Stimulated activated naive CD8-positive, alpha-beta T cell treated with anti-CD3 and anti-CD28 coated beads, Interleukin-15, amount 100 ng/mL, for 72 hours (primary cell): ENCODE data around the gene DNAH7.

Source experiments
- ATAC-seq: fragments of 150-1000 bp; cut with Tn5 transposase; 2 replicates; pipeline ENCODE4 v1.10.0; 2021; ENCODE audit warnings: mild to moderate bottlenecking, moderate library complexity
- DNase-seq, 2 donors: peaks; one replicate each; pipeline ENCODE4 v3.0.0; 2021 to 2022
- H3K27ac Mint-ChIP-seq, 2 donors: one replicate each; pipeline ENCODE4 v1.8.0; 2022; ENCODE audit warnings: mild to moderate bottlenecking in 2 of 2, mixed read lengths in 2 of 2, moderate library complexity in 2 of 2
- H3K27me3 Mint-ChIP-seq: one replicate; pipeline ENCODE4 v1.8.0; 2022; ENCODE audit warnings: mixed read lengths
- H3K4me1 Mint-ChIP-seq: one replicate; pipeline ENCODE4 v1.8.0; 2022; ENCODE audit warnings: mild to moderate bottlenecking, mixed read lengths
- H3K4me3 Mint-ChIP-seq, 2 donors: one replicate each; pipeline ENCODE4 v1.8.0; 2022; ENCODE audit warnings: mild to moderate bottlenecking in 2 of 2, mixed read lengths in 2 of 2, moderate library complexity in 1 of 2
- H3K9me3 Mint-ChIP-seq, 2 donors: one replicate each; pipeline ENCODE4 v1.8.0; 2022; ENCODE audit warnings: mixed read lengths in 2 of 2

DNAH7 gene

DNA sequence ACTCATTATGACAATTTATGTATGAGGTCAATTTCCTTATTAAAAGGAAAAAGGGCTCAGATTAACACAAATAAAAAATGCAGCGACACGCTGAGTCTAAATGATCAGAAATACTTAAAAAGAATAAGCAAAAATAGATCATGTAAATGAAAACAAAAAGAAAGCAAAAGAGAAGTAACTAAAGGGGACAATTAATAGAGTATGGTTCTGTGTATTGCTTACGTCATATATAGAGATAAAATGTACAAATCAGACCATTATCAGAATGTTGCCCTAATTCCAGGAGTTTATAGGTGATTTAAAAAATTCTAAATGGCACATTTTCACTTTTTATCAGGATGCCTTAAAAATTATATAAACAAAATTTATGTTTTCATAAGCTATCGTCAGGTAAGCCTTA is 189.5 kb downstream of the DNAH7 start:
- no peaks in the 10 kb centered on the region for H3K27me3 Mint-ChIP-seq
- H3K4me3 Mint-ChIP-seq: no peak overlapping the region
- ATAC-seq (no peak), DNase-seq (no peak)
- H3K4me1 Mint-ChIP-seq: no peaks in the 10 kb centered on the region
- H3K9me3 Mint-ChIP-seq: no peaks in the 10 kb centered on the region
- no peak overlapping the region for H3K27ac Mint-ChIP-seq

DNA sequence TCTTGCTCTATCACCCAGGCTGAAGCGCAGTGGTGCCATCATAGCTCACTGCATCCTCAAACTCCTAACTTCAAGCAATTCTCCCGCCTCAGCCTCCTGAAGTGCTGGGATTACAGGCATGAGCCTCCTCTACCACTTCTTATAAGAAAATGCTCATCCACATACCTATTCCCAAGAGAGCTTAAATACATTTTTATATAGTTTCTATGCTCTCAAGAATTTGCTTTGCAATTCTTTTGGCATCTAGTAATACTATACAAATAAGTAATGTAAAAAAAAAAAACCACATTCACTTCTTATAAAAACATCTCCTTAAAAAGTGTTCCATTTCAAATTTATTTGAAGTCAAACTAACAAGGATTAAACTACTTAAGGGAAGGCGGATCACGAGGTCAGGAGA is 197.3 kb downstream of the DNAH7 start:
- H3K4me1 Mint-ChIP-seq: no peaks in the 10 kb centered on the region
- ATAC-seq (no peak), DNase-seq (no peak)
- no peak overlapping the region for H3K27ac Mint-ChIP-seq
- H3K27me3 Mint-ChIP-seq: no peaks in the 10 kb centered on the region
- no peaks in the 10 kb centered on the region for H3K9me3 Mint-ChIP-seq
- H3K4me3 Mint-ChIP-seq: no peak overlapping the region

DNA sequence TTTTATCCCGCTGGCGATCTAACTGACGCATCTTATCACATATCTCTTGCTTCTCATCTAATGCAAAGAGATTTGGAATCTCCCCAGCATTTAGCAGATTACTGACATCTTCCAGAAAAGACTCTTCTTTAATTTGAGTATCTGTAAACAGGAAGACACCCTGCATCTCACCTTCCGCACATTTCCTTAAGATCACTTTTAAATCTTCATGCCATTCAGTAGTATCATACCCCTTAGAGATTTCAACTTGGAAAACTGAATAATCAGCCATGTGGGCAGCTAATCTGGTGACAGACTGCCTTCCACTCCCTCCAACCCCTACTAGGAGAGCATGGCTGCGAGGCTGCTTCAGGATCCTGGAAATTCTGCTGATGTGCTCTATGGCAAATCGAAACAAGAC is 204.3 kb downstream of the DNAH7 start:
- Mint-ChIP-seq H3K9me3 (no peaks in the 10 kb centered on the region), H3K4me1 (peaks cover 5% of the 10 kb centered on the region), H3K27ac (no peak overlapping the region), H3K4me3 (no peak overlapping the region), H3K27me3 (no peaks in the 10 kb centered on the region)
- ATAC-seq (no peak), DNase-seq (no peak)

GRCh38 chr2:195863564-195863963 is 205.1 kb downstream of the DNAH7 start:
- Mint-ChIP-seq H3K27ac (peak overlapping the region; percentile 33 to 79), H3K9me3 (no peaks in the 10 kb centered on the region), H3K4me3 (no peak overlapping the region), H3K27me3 (no peaks in the 10 kb centered on the region), H3K4me1 (peaks cover 5% of the 10 kb centered on the region)
- DNase-seq (no peak), ATAC-seq (no peak)

GRCh38 chr2:195863121-195863520 is 205.5 kb downstream of the DNAH7 start:
- Mint-ChIP-seq H3K9me3 (no peaks in the 10 kb centered on the region), H3K27me3 (no peaks in the 10 kb centered on the region), H3K27ac (no peak overlapping the region), H3K4me1 (peaks cover 5% of the 10 kb centered on the region), H3K4me3 (no peak overlapping the region)
- ATAC-seq: no peak
- no peak for DNase-seq

GRCh38 chr2:195861821-195862220 is 206.8 kb downstream of the DNAH7 start:
- Mint-ChIP-seq H3K4me3 (no peak overlapping the region), H3K9me3 (no peaks in the 10 kb centered on the region), H3K27me3 (no peaks in the 10 kb centered on the region), H3K27ac (no peak overlapping the region), H3K4me1 (peaks cover 5% of the 10 kb centered on the region)
- DNase-seq (no peak), ATAC-seq (no peak)

GRCh38 chr2:195859513-195859912 is 209.1 kb downstream of the DNAH7 start:
- no peaks in the 10 kb centered on the region for H3K27me3 Mint-ChIP-seq
- H3K4me3 Mint-ChIP-seq: no peak overlapping the region
- no peak for ATAC-seq

DNA sequence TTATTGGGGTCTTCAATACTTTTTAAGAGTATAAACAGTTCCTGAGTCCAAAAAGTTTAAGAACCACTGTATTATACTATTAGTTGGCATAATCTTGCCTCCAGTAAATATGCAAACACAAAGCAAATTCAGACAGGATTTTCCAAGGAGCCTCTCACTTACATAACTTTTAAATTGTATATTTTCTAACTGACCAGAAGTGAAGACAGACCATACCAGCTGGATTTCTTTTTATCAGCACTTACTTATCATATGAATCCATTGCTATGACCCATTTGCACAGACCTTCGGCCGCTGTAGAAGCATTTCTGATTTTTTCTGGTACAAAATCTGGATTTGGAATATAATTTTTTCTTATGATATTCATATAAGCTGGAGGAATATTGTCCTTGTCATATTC is 211.5 kb downstream of the DNAH7 start:
- no peaks in the 10 kb centered on the region for H3K27me3 Mint-ChIP-seq
- DNase-seq (no peak), ATAC-seq (no peak)
- H3K4me3 Mint-ChIP-seq: no peak overlapping the region
- no peaks in the 10 kb centered on the region for H3K9me3 Mint-ChIP-seq
- no peaks in the 10 kb centered on the region for H3K4me1 Mint-ChIP-seq
- no peak overlapping the region for H3K27ac Mint-ChIP-seq

More at GRCh38 chr2:195859513-195859912, 209.1 kb downstream of the DNAH7 start:
- no peaks in the 10 kb centered on the region for H3K9me3 Mint-ChIP-seq
- no peak for DNase-seq
- peaks cover 5% of the 10 kb centered on the region for H3K4me1 Mint-ChIP-seq
- no peak overlapping the region for H3K27ac Mint-ChIP-seq

GRCh38 chr2:195850764-195851163 is 217.9 kb downstream of the DNAH7 start:
- no peak for DNase-seq
- Mint-ChIP-seq H3K4me3 (no peak overlapping the region), H3K9me3 (peaks cover 0 to 3% of the 10 kb centered on the region in 2 donors), H3K27ac (no peak overlapping the region), H3K27me3 (no peaks in the 10 kb centered on the region), H3K4me1 (peaks cover 14% of the 10 kb centered on the region)
- no peak for ATAC-seq

DNA sequence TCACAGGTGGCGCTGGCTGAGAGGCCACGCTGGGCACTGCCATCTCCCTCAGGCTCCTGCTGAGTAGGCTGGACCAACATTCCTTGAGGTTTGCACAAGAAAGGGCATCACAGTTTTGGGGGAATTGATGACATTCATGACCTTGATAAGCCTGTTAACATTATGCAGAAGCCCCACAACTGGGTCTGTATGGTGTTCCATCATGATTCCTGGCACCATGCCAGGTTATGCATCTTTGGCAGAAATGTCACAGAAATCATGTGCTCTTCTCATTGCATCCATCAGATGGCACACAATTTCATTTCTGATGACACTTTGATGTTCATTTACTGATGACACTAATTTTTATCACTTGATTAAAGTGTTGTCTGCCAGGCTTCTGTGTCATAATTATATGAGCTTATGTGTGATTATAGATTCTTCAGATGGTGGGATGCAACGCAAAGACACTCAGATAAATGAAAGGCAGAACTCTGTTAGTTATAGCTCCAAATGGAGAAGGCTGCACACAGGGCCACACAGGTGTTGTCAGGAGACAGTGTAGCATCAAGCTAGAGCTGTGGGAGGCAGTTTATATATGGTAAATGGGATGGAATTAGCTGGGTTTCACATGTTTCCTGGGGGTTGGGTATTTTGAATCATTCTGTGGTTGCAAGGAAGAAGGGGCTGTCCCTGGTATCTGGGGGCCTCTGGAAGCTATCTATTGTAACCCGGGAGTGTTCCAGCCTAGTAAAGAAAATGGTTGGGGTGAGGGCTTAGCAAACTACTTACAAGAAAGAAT is 220.3 kb downstream of the DNAH7 start:
- ATAC-seq (peak; percentile 47), DNase-seq (no peak)
- Mint-ChIP-seq H3K27me3 (no peaks in the 10 kb centered on the region), H3K9me3 (peaks cover 0 to 6% of the 10 kb centered on the region in 2 donors), H3K4me1 (peaks cover 14% of the 10 kb centered on the region), H3K27ac (peak overlapping the region in 1 of 2 donors; percentile 60), H3K4me3 (no peak overlapping the region)

GRCh38 chr2:195842932-195843331 is 225.7 kb downstream of the DNAH7 start:
- ATAC-seq (no peak), DNase-seq (no peak)
- H3K4me3 Mint-ChIP-seq: peak overlapping the region; percentile 21 to 41
- H3K27ac Mint-ChIP-seq: peak overlapping the region in 1 of 2 donors; percentile 12
- peaks cover 13% of the 10 kb centered on the region for H3K4me1 Mint-ChIP-seq
- no peaks in the 10 kb centered on the region for H3K27me3 Mint-ChIP-seq
- peaks cover 0 to 14% of the 10 kb centered on the region in 2 donors for H3K9me3 Mint-ChIP-seq

DNA sequence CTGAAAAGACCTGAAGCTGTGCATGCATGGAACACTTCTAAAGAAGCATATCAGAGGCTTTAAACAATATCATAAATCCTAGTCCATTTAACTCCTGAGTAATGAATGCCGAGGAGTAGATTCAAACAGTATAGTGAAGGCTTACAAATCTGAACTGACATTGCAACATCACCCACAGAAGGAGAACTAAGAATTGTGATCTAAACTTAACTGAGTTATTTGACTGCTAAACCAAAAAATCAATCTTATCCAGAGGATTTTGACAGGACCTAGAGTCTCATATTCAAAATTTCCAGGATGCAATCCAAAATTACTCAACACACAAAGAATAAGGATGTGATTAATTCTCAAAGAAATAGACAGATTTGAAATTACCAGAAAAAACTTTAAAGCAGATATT is 230.6 kb downstream of the DNAH7 start:
- Mint-ChIP-seq H3K27ac (no peak overlapping the region), H3K9me3 (peaks cover 4 to 8% of the 10 kb centered on the region in 2 donors), H3K27me3 (no peaks in the 10 kb centered on the region), H3K4me3 (no peak overlapping the region), H3K4me1 (peaks cover 6% of the 10 kb centered on the region)
- ATAC-seq: no peak
- DNase-seq: no peak

DNA sequence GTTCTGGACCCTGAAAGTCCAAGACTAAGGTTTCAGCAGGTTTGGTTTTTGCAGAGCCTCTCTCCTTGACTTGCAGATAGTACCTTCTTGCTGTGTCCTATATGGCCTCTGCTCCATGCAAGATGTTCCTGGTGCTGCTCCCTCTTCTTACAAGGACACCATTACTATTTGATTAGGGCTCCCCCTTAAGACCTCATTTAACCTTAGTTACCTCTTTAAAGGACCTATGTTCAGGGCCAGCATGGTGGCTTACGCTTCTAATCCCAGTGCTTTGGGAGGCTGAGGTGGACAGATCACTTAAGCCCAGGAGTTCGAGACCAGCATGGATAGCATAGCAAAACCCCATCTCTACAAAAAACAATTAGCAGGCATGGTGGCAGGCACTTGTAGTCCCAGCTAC is 232.6 kb downstream of the DNAH7 start:
- no peaks in the 10 kb centered on the region for H3K4me1 Mint-ChIP-seq
- DNase-seq: no peak
- no peak overlapping the region for H3K4me3 Mint-ChIP-seq
- ATAC-seq: no peak
- no peak overlapping the region for H3K27ac Mint-ChIP-seq
- H3K27me3 Mint-ChIP-seq: no peaks in the 10 kb centered on the region
- peaks cover 4 to 8% of the 10 kb centered on the region in 2 donors for H3K9me3 Mint-ChIP-seq

GRCh38 chr2:195834836-195835235 is 233.8 kb downstream of the DNAH7 start:
- DNase-seq: no peak

GRCh38 chr2:195830968-195831950 is 237.4 kb downstream of the DNAH7 start:
- Mint-ChIP-seq H3K9me3 (no peaks in the 10 kb centered on the region), H3K4me3 (no peak overlapping the region), H3K4me1 (no peaks in the 10 kb centered on the region), H3K27ac (no peak overlapping the region), H3K27me3 (no peaks in the 10 kb centered on the region)
- ATAC-seq (no peak), DNase-seq (no peak)

More at GRCh38 chr2:195834836-195835235, 233.8 kb downstream of the DNAH7 start:
- H3K9me3 Mint-ChIP-seq: peaks cover 4 to 8% of the 10 kb centered on the region in 2 donors
- no peaks in the 10 kb centered on the region for H3K4me1 Mint-ChIP-seq
- no peak overlapping the region for H3K4me3 Mint-ChIP-seq
- no peak overlapping the region for H3K27ac Mint-ChIP-seq
- no peaks in the 10 kb centered on the region for H3K27me3 Mint-ChIP-seq
- ATAC-seq: no peak

DNA sequence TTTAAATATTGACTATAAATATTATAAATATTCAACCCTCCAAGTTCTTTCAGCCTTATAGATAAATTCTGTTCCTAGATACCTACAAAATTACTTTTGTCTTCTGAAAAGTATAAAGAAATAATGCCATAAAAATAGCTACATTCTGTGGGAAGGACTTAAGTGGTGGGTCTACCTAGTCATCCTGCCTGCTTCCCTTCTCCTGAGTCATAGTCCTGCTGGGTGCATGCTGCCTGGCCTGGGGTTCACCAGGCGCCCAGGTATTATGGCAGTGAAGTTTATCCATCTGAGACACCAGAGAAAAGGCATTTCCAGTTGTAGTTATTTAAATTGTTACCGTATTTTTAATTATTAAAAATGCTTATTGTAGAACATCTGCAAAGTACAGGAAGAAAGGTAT is 244.2 kb downstream of the DNAH7 start:
- Mint-ChIP-seq H3K9me3 (peaks cover 0 to 5% of the 10 kb centered on the region in 2 donors), H3K27ac (no peak overlapping the region), H3K4me1 (peaks cover 22% of the 10 kb centered on the region), H3K4me3 (no peak overlapping the region), H3K27me3 (no peaks in the 10 kb centered on the region)
- no peak for DNase-seq
- ATAC-seq: no peak
